Smooth muscle cell (in vitro differentiated cells): ENCODE measurements around the gene NAALADL2. TPM values are rescaled to one million over a fixed set of nuclear protein-coding genes. Genes with fewer than 3 reads are reported as not detected.
A peak's percentile ranks its signal among the peaks of the same experiment; 100 is the strongest.

Experiments used
- DNase-seq: peaks from one replicate; lab custom pipeline; 2025; ENCODE audit not compliant: unreplicated experiment; lab: John Stamatoyannopoulos, UW
- H2AFZ ChIP-seq: fragments of 200-600 bp; sonication (generic); 2 replicates; pipeline ENCODE4 v1.6.0; 2016; ENCODE audit warnings: antibody characterized with exemption, low read depth, mild to moderate bottlenecking
- H3F3A ChIP-seq: fragments of 200-600 bp; sonication (generic); 2 replicates; pipeline ENCODE4 v1.6.0; 2017; ENCODE audit warnings: antibody characterized with exemption, low read depth
- H3K27ac ChIP-seq: fragments of 200-600 bp; sonication (generic); 2 replicates; pipeline ENCODE4 v1.5.1; 2016; ENCODE audit warnings: low read depth, mild to moderate bottlenecking
- H3K27me3 ChIP-seq: fragments of 200-600 bp; sonication (generic); 2 replicates; pipeline ENCODE4 v1.6.1; 2016; ENCODE audit warnings: low read depth, mild to moderate bottlenecking
- H3K36me3 ChIP-seq: fragments of 200-600 bp; sonication (generic); 2 replicates; pipeline ENCODE4 v1.5.1; 2016; ENCODE audit warnings: low read depth
- H3K4me1 ChIP-seq: fragments of 200-600 bp; sonication (generic); 2 replicates; pipeline ENCODE4 v1.5.1; 2016; ENCODE audit warnings: low read depth
- H3K4me2 ChIP-seq: fragments of 200-600 bp; sonication (generic); 2 replicates; pipeline ENCODE4 v1.6.0; 2016; ENCODE audit warnings: mild to moderate bottlenecking
- H3K4me3 ChIP-seq: fragments of 200-600 bp; sonication (generic); 2 replicates; pipeline ENCODE4 v1.5.1; 2016; ENCODE audit warnings: mild to moderate bottlenecking
- H3K79me2 ChIP-seq: fragments of 200-600 bp; sonication (generic); 2 replicates; pipeline ENCODE4 v1.6.0; 2016; ENCODE audit warnings: low read depth, mild to moderate bottlenecking
- H3K9ac ChIP-seq: fragments of 200-600 bp; sonication (generic); 2 replicates; pipeline ENCODE4 v1.6.0; 2016; ENCODE audit warnings: low read depth
- H3K9me3 ChIP-seq: fragments of 200-600 bp; sonication (generic); replicated peaks from 2 replicates; pipeline ENCODE4 v1.5.1; 2016; ENCODE audit warnings: low read depth
- H4K20me1 ChIP-seq: fragments of 200-600 bp; sonication (generic); 2 replicates; pipeline ENCODE4 v1.6.0; 2016; ENCODE audit warnings: low read depth
- CTCF ChIP-seq: fragments of 200-600 bp; sonication (generic); IDR thresholded peaks from 2 replicates; pipeline ENCODE4 v1.5.1; 2017; ENCODE audit warnings: borderline replicate concordance, mild to moderate bottlenecking, antibody characterized with exemption; ENCODE audit not compliant: insufficient read depth, poor library complexity, severe bottlenecking
- WGBS: methylation state at CpG from one replicate; pipeline ENCODE4 v1.1.7; 2016; ENCODE audit warnings: low lambda C conversion rate; 5-methylcytosine and 5-hydroxymethylcytosine counted together
- polyA plus RNA-seq: library from polyadenylated mRNA; unstranded; fragments of >200 nt; fragmentation: Nextera tagmentation; extraction: Ambion mirVana; gene quantifications from 2 replicates; pipeline ENCODE4 v1.2.1, GENCODE V29; 2016
- total RNA-seq: library from RNA; depleted of rRNA; stranded (reverse); fragments of >200 nt; gene quantifications from 2 replicates; pipeline ENCODE4 v1.2.3, GENCODE V29; 2014

The NAALADL2 gene
- total and polyA plus RNA-seq, 2 experiments from 2014 or later = 2.5 to 13.8 TPM

GRCh38 chr3:175664911-175665310 lies 805.8 kb downstream of the NAALADL2 start:
- no peaks in the 10 kb centered on the region for H3K4me1 ChIP-seq
- H4K20me1 ChIP-seq = no peaks in the 10 kb centered on the region
- no peak overlapping the region for H3K4me2 ChIP-seq
- no peaks in the 10 kb centered on the region for H3K27me3 ChIP-seq
- H3K27ac ChIP-seq = no peak overlapping the region
- 76% methylated on average over 1 of the region's 1 CpG for WGBS
- no peak overlapping the region for H3K9ac ChIP-seq
- H3K9me3 ChIP-seq = no peaks in the 10 kb centered on the region
- H3K79me2 ChIP-seq = no peaks in the 10 kb centered on the region
- no peak overlapping the region for H2AFZ ChIP-seq
- no peaks in the 10 kb centered on the region for H3F3A ChIP-seq
- H3K36me3 ChIP-seq = no peaks in the 10 kb centered on the region
- no peak overlapping the region for H3K4me3 ChIP-seq
- no peak for DNase-seq
- no peak for TF ChIP-seq CTCF

- no peak for TF ChIP-seq CTCF
- H2AFZ ChIP-seq = no peak overlapping the region
- no peaks in the 10 kb centered on the region for H3K27me3 ChIP-seq
- DNase-seq = no peak
- peak overlapping the region; percentile 20 for H3K27ac ChIP-seq
- H4K20me1 ChIP-seq = no peaks in the 10 kb centered on the region
- H3K4me2 ChIP-seq = no peak overlapping the region
- H3K9me3 ChIP-seq = no peaks in the 10 kb centered on the region
- H3F3A ChIP-seq = no peaks in the 10 kb centered on the region
- 54% methylated on average over 1 of the region's 1 CpG for WGBS
- H3K4me3 ChIP-seq = no peak overlapping the region
- H3K79me2 ChIP-seq = no peaks in the 10 kb centered on the region
- H3K36me3 ChIP-seq = no peaks in the 10 kb centered on the region
- H3K4me1 ChIP-seq = no peaks in the 10 kb centered on the region
- H3K9ac ChIP-seq = no peak overlapping the region
These were observed 809.2 kb downstream of the NAALADL2 start for GRCh38 chr3:175668300-175668699.

- Histone ChIP-seq H3K79me2 (no peaks in the 10 kb centered on the region), H4K20me1 (no peaks in the 10 kb centered on the region), H3K4me3 (no peak overlapping the region), H3K27me3 (no peaks in the 10 kb centered on the region), H3K9me3 (no peaks in the 10 kb centered on the region), H3K4me1 (no peaks in the 10 kb centered on the region), H3K4me2 (no peak overlapping the region), H3K36me3 (no peaks in the 10 kb centered on the region), H3F3A (no peaks in the 10 kb centered on the region), H3K9ac (no peak overlapping the region), H3K27ac (no peak overlapping the region), H2AFZ (no peak overlapping the region)
- DNase-seq = no peak
- no peak for TF ChIP-seq CTCF
- 94% methylated on average over 3 of the region's 3 CpGs for WGBS
These were observed 811.4 kb downstream of the NAALADL2 start for GRCh38 chr3:175670557-175670956.

GRCh38 chr3:175672119-175672689 lies 813.1 kb downstream of the NAALADL2 start:
- H3K27ac ChIP-seq = no peak overlapping the region
- H3K9ac ChIP-seq = no peak overlapping the region
- no peaks in the 10 kb centered on the region for H3K27me3 ChIP-seq
- H3K4me3 ChIP-seq = peak overlapping the region; percentile 10
- no peaks in the 10 kb centered on the region for H3K9me3 ChIP-seq
- DNase-seq = no peak
- H3K79me2 ChIP-seq = no peaks in the 10 kb centered on the region
- H3F3A ChIP-seq = no peaks in the 10 kb centered on the region
- H2AFZ ChIP-seq = no peak overlapping the region
- no peaks in the 10 kb centered on the region for H4K20me1 ChIP-seq
- no peaks in the 10 kb centered on the region for H3K4me1 ChIP-seq
- 54% methylated on average over 6 of the region's 6 CpGs for WGBS
- peak overlapping the region; percentile 77 for H3K4me2 ChIP-seq
- no peaks in the 10 kb centered on the region for H3K36me3 ChIP-seq
- TF ChIP-seq CTCF = no peak
